A549 (cell line): ENCODE results near the gene FLVCR2.

Source experiments
- CBX2 ChIP-seq: fragments of 200-600 bp; sonication (generic); IDR thresholded peaks from 2 replicates; pipeline ENCODE4 v1.6.1; 2016; ENCODE audit warnings: low read depth, mild to moderate bottlenecking, borderline replicate concordance
- CTCF ChIP-seq: fragments of >200 bp; sonication (Bioruptor Twin); formaldehyde crosslinking; IDR thresholded peaks from 3 replicates; pipeline ENCODE4 v1.5.1; 2016
- PBX3 ChIP-seq: IDR thresholded peaks from 2 replicates; pipeline ENCODE4 v1.6.1; 2012
- RCOR1 ChIP-seq: fragments of 150-350 bp; IDR thresholded peaks from 2 replicates; pipeline ENCODE4 v1.6.1; 2014; ENCODE audit warnings: antibody characterized with exemption, low read length, low read depth
- TP53 ChIP-seq: fragments of 250-450 bp; sonication (Bioruptor Pico); IDR thresholded peaks from 2 replicates; pipeline ENCODE4 v1.5.0; 2021; ENCODE audit warnings: mild to moderate bottlenecking, moderate library complexity

- TF ChIP-seq TP53 (CRISPR knock-in tag) (no peak), CTCF (no peak), RCOR1 (no peak), CBX2 (no peak), PBX3 (no peak)
These were observed 94.3 kb downstream of the FLVCR2 start for GRCh38 chr14:75672605-75673192.
